ENCODE results near the gene ZNF593. TPM values are rescaled to one million over a fixed set of nuclear protein-coding genes. Genes with fewer than 3 reads are reported as not detected.

The ZNF593 gene
- polyA plus RNA-seq, 1 of the 3 experiments (the other 2 are of a cell fraction) = 64.8 TPM

DNA sequence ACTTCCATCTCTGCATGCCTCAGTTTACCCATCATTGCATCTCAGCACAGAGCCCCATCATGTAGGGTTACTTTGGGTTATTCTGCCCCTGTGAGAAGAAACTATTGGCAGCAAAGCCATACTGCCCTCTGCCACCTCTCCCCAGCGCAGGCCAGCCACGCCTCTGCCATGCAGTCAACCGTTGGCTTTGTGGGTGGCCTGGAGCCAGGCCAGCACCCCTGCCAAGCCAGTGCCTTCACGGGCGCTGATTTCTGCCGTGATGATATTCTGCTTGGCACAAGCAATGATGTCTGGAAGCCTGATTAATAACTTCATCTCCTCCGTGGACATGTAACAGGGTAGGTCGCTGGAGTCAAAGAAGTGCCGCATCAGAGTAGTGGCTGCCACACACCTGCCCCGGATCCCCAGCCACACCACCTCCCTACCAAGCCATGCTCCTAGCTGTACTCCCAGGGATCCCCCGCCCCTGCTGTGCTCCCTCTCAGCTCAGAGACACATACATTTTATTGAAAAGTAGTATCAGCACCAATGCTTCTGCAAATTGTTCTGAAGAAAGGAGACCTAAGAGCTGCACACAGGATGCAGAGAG, 49.3 kb downstream of the ZNF593 start:
- Histone ChIP-seq H3K9me2 (no peaks in the 10 kb centered on the region), H3K36me3 (replicated peaks in 1 of 2; ENCODE audit: control insufficient read depth in 1 of 2, insufficient read depth in 2 of 2, low read length in 1 of 2) (no peaks in the 10 kb centered on the region), H3K4me1 (ENCODE audit: control insufficient read depth in 1 of 2, insufficient read depth in 2 of 2, low read depth in 1 of 2, low read length in 1 of 2) (no peaks in the 10 kb centered on the region; a peak in 1 of 4 replicates), H3K27ac (ENCODE audit: low read depth in 2 of 2, low read length in 1 of 2) (no peak overlapping the region), H3K4me3 (ENCODE audit: low read depth in 2 of 2, low read length in 1 of 2) (no peak overlapping the region), H2AFZ (ENCODE audit: low read depth) (no peak overlapping the region), H3K79me2 (ENCODE audit: insufficient read depth) (no peaks in the 10 kb centered on the region), H3K9ac (no peak overlapping the region), H3K9me3 (no peaks in the 10 kb centered on the region), H3F3A (replicated peaks; ENCODE audit: insufficient read depth) (no peaks in the 10 kb centered on the region), H3K4me2 (no peak overlapping the region), H4K20me1 (ENCODE audit: insufficient read depth) (no peaks in the 10 kb centered on the region), H3K27me3 (ENCODE audit: insufficient read depth) (no peaks in the 10 kb centered on the region; the same call in 1 of the 2 replicates)
- CTCF ChIA-PET = no interaction called here
- WGBS (ENCODE audit: low lambda C conversion rate) = 62% methylated on average over 8 of the region's 11 CpGs
- POLR2A ChIA-PET = no interaction called here
- TF ChIP-seq FOXM1 (IDR thresholded peaks at IDR 0.05; ENCODE audit: low read depth) (no peak), RXRA (IDR thresholded peaks at IDR 0.05; ENCODE audit: borderline replicate concordance, low read depth) (no peak), JUND (IDR thresholded peaks at IDR 0.05) (no peak), GATA2 (CRISPR knock-in tag; IDR thresholded peaks at IDR 0.05) (no peak), RCOR1 (IDR thresholded peaks at IDR 0.05; ENCODE audit: low read length) (no peak), MXI1 (IDR thresholded peaks at IDR 0.05; ENCODE audit: low read depth, low read length) (no peak), IRF3 (IDR thresholded peaks at IDR 0.05; ENCODE audit: low read depth, low read length) (no peak), RFX5 (IDR thresholded peaks at IDR 0.05; ENCODE audit: low read length) (no peak), NRF1 (IDR thresholded peaks at IDR 0.05; ENCODE audit: low read depth, low read length) (no peak)
- TF ChIP-seq, protein P1, sequence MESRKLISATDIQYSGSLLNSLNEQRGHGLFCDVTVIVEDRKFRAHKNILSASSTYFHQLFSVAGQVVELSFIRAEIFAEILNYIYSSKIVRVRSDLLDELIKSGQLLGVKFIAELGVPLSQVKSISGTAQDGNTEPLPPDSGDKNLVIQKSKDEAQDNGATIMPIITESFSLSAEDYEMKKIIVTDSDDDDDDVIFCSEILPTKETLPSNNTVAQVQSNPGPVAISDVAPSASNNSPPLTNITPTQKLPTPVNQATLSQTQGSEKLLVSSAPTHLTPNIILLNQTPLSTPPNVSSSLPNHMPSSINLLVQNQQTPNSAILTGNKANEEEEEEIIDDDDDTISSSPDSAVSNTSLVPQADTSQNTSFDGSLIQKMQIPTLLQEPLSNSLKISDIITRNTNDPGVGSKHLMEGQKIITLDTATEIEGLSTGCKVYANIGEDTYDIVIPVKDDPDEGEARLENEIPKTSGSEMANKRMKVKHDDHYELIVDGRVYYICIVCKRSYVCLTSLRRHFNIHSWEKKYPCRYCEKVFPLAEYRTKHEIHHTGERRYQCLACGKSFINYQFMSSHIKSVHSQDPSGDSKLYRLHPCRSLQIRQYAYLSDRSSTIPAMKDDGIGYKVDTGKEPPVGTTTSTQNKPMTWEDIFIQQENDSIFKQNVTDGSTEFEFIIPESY (IDR thresholded peaks at IDR 0.05; ENCODE audit: borderline replicate concordance, low read depth) = no peak
- TF ChIP-seq, protein P2, sequence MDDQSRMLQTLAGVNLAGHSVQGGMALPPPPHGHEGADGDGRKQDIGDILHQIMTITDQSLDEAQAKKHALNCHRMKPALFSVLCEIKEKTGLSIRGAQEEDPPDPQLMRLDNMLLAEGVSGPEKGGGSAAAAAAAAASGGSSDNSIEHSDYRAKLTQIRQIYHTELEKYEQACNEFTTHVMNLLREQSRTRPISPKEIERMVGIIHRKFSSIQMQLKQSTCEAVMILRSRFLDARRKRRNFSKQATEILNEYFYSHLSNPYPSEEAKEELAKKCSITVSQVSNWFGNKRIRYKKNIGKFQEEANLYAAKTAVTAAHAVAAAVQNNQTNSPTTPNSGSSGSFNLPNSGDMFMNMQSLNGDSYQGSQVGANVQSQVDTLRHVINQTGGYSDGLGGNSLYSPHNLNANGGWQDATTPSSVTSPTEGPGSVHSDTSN (IDR thresholded peaks at IDR 0.05) = no peak
- TF ChIP-seq, protein P3, sequence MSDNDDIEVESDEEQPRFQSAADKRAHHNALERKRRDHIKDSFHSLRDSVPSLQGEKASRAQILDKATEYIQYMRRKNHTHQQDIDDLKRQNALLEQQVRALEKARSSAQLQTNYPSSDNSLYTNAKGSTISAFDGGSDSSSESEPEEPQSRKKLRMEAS (IDR thresholded peaks at IDR 0.05; ENCODE audit: low read depth) = no peak
- TF ChIP-seq, protein P4, sequence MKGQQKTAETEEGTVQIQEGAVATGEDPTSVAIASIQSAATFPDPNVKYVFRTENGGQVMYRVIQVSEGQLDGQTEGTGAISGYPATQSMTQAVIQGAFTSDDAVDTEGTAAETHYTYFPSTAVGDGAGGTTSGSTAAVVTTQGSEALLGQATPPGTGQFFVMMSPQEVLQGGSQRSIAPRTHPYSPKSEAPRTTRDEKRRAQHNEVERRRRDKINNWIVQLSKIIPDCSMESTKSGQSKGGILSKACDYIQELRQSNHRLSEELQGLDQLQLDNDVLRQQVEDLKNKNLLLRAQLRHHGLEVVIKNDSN (IDR thresholded peaks at IDR 0.05; ENCODE audit: borderline replicate concordance, low read depth) = no peak
- DNase-seq = no peak

Other genes with a start within 250 kb of the ZNF593 start
- 10.8 and 16.0 TPM in 2 replicates for gene PAFAH2, start 171.8 kb upstream of the ZNF593 start, polyA plus RNA-seq (2012; rRNA removed)
- 0.58 and 1.1 TPM in 2 replicates for gene EXTL1, start 148.1 kb upstream of the ZNF593 start, polyA plus RNA-seq (2012; rRNA removed)
- gene SLC30A2, start 123.8 kb upstream of the ZNF593 start, polyA plus RNA-seq (2012; rRNA removed) = not detected in 2 replicates
- gene TRIM63, start 102.3 kb upstream of the ZNF593 start, polyA plus RNA-seq (2012; rRNA removed) = not detected in 2 replicates
- gene PDIK1L, start 58.1 kb upstream of the ZNF593 start, polyA plus RNA-seq (2012; rRNA removed) = 1.2 and 1.3 TPM in 2 replicates
- 0.50 and 0.64 TPM in 2 replicates for gene FAM110D, start 10.8 kb upstream of the ZNF593 start, polyA plus RNA-seq (2012; rRNA removed)
- gene C1orf232, start 945 bp upstream of the ZNF593 start, polyA plus RNA-seq (2012; rRNA removed) = not detected in 2 replicates
- not detected in 2 replicates for gene ZNF593OS, start 1.9 kb downstream of the ZNF593 start, polyA plus RNA-seq (2012; rRNA removed)
- 0.49 and 0.58 TPM in 2 replicates for gene CNKSR1, start 7.6 kb downstream of the ZNF593 start, polyA plus RNA-seq (2012; rRNA removed)
- gene CATSPER4, start 20.7 kb downstream of the ZNF593 start, polyA plus RNA-seq (2012; rRNA removed) = not detected in 2 replicates
- 12.1 and 16.6 TPM in 2 replicates for gene CEP85, start 64.3 kb downstream of the ZNF593 start, polyA plus RNA-seq (2012; rRNA removed)
- 131 and 202 TPM in 2 replicates for gene SH3BGRL3, start 110.2 kb downstream of the ZNF593 start, polyA plus RNA-seq (2012; rRNA removed)
- 30.6 and 35.3 TPM in 2 replicates for gene UBXN11, start 136.7 kb downstream of the ZNF593 start, polyA plus RNA-seq (2012; rRNA removed)
- gene CD52, start 148.1 kb downstream of the ZNF593 start, polyA plus RNA-seq (2012; rRNA removed) = not detected in 2 replicates
- gene CRYBG2, start 184.2 kb downstream of the ZNF593 start, polyA plus RNA-seq (2012; rRNA removed) = 0.08 and 0.49 TPM in 2 replicates
- gene ZNF683, start 202.8 kb downstream of the ZNF593 start, polyA plus RNA-seq (2012; rRNA removed) = not detected in 2 replicates
- gene LIN28A, start 240.9 kb downstream of the ZNF593 start, polyA plus RNA-seq (2012; rRNA removed) = not detected in 2 replicates

Data from SK-N-SH (cell line).